HG02943 (cell line): Measurements from ENCODE around the gene SLC16A11.
A peak's percentile ranks its signal among the peaks of the same experiment; 100 is the strongest.

ENCODE experiments used
- ATAC-seq: cut with Tn5 transposase; IDR thresholded peaks from one replicate; pipeline ENCODE4 v1.9.1; 2021; ENCODE audit warnings: mild to moderate bottlenecking, low read depth, moderate library complexity; ENCODE audit not compliant: unreplicated experiment

SLC16A11 gene

DNA sequence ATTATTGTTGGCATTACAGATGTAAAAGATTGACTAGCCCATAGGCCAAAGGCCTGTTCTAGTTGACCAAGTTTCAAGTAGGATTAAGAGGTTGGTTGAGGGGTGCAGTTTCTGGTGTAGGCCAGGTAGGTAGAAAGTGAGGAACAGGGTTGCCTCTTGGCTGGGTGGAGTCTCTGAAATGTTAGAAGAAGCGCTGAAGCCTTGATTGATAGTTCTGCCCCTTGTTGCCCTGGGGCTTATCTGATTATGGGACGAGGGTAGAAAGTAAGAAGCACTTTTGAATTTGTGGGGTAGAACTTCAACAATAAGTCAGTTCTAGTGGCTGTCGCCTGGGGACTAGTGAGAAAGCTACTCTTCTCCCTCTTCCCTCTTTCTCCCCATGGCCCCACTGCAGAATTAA, 14.8 kb downstream of the SLC16A11 start:
- no peak for ATAC-seq

DNA sequence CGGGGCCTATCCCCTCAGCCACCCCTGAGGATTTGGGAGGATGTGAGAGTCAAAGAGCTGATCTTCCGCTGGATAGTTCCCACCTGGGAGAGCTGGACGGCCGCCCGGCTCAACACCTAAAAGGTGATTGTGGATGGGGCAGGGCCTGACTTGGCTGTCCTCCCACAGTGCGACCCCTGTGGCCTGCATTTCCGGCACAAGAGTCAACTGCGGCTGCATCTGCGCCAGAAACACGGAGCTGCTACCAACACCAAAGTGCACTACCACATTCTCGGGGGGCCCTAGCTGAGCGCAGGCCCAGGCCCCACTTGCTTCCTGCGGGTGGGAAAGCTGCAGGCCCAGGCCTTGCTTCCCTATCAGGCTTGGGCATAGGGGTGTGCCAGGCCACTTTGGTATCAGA, 16.6 kb downstream of the SLC16A11 start:
- no peak for ATAC-seq

DNA sequence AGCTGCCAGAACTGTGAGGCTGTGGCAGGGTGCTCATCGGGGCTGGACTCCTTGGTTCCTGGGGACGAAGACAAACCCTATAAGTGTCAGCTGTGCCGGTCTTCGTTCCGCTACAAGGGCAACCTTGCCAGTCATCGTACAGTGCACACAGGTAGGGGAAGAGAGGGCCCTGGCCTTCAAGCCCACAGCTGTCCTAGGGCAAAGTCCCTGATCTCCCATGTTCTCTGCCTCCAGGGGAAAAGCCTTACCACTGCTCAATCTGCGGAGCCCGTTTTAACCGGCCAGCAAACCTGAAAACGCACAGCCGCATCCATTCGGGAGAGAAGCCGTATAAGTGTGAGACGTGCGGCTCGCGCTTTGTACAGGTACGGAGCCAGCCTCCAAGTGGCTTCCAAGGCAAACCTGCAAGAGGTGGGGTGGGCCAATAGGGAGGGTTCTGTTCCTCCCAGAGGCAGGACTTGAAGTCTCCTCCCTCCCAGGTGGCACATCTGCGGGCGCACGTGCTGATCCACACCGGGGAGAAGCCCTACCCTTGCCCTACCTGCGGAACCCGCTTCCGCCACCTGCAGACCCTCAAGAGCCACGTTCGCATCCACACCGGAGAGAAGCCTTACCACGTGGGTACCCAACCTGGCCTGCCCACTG, 17.3 kb downstream of the SLC16A11 start:
- ATAC-seq, result no peak

DNA sequence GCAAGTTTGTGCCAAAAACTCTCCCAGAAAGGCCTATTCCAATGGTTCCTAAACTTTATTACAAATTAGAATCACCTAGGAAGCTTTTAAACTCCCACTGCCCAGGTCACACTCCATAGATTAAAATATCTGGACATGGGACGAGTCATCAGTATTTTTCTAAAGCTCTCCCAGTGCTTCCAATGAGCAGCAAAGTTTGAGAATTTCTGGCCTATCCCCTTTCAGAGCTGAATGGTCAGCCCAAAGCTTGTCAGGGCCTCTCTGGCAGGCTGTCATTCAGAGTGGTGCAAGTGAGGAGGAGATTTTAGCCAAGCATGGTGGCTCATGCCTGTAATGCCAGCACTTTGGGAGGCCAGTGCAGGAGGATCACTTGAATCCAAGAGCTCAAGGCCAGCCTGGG, 18.6 kb downstream of the SLC16A11 start:
- no peak for ATAC-seq

DNA sequence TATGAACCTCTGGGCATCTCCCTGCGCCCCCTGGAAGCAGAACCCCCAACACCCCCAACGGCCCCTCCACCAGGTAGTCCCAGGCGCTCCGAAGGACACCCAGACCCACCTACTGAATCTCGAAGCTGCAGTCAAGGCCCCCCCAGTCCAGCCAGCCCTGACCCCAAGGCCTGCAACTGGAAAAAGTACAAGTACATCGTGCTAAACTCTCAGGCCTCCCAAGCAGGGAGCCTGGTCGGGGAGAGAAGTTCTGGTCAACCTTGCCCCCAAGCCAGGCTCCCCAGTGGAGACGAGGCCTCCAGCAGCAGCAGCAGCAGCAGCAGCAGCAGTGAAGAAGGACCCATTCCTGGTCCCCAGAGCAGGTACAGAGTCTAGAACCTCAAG, 19.5 kb downstream of the SLC16A11 start:
- ATAC-seq, result no peak

DNA sequence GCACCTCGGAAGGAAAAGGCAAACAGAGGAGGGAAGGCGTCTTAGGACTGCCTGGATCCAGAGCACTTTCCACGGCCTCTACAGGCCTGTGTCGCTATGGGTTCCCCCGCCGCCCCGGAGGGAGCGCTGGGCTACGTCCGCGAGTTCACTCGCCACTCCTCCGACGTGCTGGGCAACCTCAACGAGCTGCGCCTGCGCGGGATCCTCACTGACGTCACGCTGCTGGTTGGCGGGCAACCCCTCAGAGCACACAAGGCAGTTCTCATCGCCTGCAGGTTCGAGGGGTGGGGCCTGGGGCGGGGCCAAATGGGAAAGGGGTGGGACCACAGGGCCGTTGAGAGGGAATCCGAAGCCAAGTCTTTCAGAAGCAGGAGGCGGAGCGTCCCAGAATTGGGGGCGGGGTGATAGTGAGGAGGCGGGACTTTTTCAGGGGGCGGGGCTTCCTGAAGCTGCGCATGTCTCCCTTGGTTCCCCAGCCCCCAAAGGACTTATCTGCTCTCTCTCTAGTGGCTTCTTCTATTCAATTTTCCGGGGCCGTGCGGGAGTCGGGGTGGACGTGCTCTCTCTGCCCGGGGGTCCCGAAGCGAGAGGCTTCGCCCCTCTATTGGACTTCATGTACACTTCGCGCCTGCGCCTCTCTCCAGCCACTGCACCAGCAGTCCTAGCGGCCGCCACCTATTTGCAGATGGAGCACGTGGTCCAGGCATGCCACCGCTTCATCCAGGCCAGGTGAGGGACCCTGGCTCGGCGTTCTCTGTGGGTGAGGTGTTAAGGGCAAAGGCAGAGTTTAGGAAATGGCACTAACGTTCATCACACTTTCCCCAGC, 20.1 kb downstream of the SLC16A11 start:
- no peak for ATAC-seq

DNA sequence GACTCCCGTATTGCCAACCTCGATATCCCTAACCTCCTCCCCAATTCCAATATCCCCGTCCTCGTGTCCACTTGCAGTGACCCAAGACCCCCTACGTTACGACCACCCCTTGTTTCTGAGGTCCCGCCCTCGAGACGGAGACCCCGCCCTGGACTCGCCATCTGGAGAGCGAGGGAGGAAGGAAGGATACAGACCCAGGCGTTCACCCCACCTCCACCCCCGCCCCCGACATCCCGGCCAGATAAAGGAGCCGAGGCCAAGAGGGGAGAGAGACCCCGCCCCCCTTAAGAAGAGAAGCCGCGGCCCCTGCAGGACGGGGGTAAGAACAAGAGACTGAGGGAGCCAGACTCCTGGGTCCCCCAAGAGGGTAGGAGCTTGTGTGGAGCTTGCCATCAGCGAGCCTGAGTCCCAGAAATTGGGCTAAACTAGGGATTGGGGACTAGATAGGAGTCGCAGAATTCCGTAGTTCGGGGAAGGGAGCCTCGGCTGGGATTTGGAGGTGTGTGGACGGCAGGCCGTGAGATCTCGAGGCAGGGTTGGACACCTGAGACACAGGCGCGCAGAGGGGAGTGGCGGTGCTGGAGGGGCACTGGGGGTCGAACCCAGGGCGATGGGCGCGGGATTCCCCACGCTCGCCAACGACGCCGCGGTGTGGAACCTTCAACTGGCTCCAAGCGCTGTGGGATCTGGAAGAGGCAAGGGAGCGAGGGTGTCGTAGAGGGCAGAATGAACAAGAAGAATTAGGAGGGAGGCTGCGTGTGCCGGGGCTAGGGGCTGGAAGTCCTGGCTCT, 20.9 kb downstream of the SLC16A11 start, which contains the start of gene BCL6B:
BCL6B (plus strand) TSS at position 270 of the 791 bp plus-strand sequence. CDS start 622 bp downstream, outside the sequence.
- ATAC-seq, result no peak

DNA sequence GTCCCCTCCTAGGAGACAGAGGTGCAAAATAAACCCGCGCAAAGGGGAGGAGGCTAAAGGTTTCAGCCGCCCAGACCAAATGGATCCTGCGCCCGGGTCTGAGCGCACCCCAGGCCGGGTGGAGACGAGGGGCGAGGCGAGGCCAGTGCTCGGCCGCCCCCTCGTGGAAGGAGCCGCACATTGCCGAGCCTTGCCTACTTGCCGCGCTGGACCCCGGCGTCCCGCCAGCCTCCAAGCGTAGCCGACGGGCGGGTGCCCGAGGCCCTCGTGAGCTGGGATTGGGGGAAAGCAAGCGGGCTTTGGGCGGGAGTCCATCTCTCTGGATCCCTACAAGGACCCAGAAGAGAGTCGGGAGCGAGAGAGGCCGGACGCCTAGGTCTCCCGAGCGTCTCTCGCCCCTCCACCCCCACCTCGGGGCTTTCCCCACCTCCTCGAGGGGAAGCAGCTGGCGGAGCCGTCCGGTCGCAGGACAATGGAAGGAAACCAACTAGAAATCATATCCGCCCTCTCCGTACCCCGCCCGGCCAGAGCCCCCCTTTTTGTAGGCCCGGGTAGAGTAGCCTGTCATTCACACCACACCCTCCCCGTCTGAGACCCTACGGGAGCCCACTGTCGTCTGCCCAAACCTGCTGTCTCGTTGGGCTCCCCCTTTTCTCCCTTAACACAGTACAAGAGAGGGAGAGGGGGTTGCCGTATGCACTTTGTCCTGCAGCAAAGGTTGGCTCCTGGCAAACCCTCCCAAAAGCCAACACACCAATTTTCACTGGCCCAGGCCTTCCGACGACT, 21.7 kb downstream of the SLC16A11 start:
- ATAC-seq, result no peak

DNA sequence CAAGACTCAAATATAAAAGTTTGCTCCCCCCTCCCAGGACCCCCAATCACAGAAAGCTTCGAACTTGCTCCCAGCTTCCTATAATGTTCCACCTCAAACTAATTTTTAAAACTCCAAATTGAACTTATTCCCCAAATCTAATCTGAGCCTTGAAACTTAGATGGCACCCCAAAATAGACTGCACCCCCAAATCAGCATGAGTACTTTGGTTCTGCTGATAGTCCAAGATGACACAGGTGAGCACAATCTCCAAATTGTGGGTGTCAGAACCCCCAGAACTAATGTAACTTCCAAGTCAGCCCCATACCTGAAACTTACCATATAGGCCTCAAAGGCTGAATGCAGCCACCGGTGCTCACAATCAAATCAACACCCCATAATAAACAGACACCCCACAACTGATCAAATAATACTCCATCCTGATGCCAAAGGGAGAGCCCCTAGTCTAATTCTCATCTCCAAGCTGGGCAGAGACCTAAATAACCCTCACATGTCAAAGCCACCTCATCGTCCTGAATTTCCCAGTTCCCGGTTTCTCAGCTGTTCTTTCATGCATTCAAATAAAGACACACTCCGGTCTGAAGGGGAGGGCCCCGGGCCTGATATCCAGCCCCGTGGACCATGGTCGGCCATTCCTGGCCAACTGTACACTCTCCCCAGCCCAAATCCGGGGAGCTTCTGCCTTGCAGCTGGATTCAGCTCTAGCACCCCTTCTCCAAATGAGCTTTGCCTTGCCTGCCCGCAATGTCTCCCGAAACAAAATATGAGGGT, 22.8 kb downstream of the SLC16A11 start:
- ATAC-seq, result no peak

DNA sequence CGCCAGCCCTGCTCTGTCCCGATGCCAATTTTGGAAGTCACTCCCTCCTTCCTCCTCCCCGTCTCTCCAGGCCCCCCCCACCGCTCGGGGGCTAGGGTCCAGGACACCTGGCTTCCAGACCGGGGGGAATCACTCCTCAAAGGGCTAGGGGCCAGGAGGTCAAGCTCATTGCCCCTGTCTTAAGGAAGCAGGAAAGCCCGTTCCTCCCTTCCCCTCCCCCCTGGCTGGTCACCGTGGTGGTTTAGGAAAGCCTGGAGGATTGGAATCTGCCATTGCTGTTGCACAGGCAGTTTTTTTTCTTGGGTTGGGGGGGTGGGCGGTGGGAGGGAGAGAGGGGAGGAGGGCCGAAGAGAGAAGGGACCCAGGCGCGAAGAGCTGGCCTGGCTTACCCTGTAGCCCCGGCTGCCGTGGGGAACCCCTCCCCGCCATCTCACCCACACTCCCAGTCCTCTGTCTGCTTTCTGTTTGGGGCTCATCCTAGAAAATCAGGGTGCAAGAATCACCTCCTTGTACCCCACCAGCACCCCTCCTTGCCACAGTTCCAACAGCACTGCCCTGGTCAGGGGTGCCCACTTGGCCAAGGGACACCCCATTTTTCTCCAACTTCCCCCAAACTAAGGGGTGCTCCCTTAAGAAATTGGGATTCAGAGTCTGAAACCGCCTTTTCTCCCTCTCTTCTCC, 23.9 kb downstream of the SLC16A11 start:
- no peak for ATAC-seq

DNA sequence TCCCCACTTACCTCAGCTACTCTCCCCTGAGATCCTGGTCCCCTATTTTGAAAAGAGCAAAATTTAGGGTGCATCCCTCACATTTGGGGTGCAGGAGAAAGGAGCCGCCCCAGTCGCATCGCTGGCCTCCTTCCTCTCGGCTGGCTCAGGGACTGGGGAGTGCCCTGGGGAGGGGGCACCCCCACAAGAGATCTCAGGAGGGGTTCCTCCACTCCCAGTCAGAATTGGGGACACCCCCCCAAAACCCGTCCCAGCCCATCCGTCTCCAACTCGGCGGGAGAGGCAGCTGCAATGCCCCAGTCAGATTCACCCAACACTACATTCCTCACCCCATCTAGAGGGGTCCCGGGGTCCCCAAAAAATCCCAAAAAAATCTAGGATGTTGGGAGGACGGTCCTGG, 24.5 kb downstream of the SLC16A11 start:
- no peak for ATAC-seq

DNA sequence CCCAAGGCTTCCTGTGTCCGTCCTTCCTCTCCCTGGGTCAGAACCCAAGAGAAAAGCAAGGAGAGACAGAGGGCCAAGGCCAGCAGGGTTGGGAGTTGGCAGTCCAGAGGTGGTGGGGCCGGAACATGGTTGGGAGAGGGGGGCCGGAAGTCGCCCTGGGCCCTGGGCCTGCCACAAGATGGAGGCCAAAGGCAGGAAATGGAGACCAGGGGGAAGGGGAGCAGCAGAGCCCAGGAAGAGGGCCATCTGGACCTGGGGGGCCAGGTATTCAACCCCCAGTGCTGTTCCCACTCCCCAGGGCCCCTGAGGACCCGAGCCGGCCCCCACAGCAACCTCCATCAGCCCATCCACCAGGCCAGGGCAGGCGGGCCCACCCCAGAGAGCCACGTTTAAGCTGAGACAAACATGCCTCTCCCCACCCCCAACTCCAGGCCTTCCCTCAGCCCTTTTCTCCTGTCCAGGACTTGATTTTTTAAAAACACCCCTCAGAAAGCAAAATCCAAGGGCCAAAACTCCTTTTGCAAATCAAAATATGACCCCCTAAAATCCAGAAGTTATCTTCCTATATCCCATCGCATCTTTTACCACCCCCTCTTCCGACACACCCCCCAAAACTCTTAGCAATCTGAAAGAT, 25.4 kb downstream of the SLC16A11 start:
- no peak for ATAC-seq

DNA sequence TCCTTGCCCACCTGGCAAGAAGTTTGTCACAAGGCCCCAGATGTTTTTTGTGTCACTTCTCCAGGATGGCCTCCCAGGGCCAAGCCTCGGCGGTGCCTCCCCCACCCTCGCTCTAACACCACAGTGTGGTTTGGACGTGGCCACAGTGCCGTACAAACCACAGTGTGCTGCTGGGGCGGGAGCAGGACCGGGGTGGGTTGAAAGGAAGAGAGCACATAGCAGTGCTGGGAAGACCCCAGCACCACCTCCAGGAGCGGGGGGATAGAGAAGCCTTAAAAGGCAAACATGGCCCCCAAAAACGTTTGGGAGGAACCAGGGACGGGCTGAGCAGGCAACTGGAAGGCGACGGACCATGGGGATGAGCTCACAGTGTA, 26.1 kb downstream of the SLC16A11 start:
- no peak for ATAC-seq

DNA sequence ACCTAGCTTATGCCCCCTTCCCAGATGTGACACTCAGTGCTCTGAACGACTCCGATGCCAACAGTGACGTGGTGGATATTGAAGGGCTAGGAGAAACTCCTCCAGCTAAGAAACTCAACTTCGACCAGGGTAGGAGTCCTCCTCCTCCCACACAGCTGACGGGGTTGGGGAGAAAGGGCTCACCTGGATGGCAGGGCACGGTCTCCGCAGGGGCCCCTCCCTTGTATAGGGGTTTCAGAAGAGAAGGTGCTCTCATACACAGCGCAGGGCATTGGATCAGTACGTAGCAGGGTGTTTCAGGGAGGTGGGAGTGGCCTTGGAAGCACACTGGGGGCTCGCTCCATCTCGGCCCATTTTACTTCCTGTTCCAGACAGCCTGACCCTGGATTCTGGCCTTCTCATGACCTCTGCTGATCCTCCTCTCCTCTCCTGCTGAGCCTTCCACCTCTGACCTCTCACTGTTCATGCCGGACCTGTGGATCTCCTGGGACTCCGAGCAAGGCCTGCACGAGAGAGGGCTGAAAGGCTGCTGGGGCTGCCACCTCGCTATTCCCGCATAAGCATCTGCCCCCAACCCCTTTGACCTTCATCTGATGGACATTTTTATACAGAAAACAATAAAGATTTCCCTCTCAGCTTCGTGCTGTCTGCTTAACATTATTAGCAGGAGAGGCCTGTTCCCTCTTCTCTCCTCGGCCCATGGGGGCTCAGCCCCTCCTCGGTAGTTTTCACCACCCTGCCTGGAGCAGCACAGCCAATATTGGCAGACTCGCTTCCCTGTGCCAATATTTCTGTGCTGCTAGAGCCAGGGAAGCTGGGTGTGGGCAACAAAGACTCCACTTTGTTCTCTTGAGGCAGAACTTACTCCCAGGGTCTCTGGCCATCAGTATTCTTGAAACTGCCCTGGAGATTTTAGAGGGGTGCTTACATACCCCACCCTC, 26.7 kb downstream of the SLC16A11 start:
- no peak for ATAC-seq

DNA sequence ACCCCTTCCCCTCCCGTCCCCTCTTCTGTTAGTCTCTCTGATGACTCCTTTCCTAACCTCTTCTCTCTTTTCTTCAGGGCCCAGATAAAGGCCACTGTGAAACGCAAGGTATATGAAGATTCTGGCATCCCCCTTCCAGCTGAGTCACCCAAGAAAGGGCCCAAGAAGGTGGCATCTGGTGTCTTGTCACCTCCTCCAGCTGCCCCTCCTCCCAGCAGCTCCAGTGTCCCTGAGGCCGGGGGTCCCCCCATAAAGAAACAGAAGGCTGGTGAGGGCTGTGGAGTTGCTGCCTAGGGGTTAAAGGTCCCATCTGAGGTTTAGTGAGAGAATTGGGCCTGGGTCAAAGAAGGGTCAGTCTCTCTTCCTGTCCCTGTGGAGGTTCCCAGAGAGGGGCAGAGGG, 27.5 kb downstream of the SLC16A11 start:
- no peak for ATAC-seq

DNA sequence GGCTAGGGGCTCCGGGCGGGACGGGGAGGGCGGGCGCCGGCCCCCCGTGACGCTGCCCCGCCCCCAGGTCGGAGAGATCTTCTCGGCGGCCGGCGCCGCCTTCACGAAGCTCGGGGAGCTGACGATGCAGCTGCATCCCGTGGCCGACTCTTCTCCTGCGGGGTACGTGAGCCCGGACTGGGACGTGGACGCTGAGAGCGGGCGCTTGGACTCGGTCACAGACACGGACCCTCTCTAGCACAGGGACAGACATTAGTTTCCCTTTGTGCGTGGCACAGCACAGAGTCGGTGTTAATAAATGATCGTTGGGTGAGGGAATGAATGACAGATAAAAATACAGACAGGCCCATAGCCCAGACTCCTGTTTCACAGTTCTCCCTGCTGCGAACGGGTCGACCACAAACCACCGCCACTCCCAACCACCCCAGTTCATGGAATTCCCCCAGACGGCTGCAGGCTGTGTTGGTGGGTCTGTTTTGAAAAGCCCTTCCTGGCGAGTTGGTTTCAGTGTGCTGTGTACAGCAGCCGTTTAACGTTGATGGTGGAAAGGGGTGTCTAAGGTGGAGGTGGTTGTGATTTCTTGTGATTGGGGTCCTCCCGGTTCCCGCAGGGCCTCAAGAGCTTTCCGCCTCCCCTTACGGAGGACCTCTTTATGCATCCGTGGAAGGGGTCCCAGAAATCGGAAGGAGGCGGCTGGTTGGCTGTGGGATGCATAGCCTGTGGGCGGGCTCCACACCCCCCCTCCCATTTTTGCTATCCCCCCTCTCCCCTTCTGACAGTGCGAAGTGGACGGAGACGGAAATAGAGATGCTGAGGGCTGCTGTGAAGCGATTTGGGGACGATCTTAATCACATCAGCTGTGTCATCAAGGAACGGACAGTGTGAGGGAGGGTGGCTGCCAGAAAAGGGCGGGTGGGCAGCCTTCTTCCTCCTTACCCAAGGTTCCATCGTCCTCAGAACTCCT, 28.6 kb downstream of the SLC16A11 start:
- peak; percentile 6 for ATAC-seq
